Measurements from ENCODE around the gene KCNIP4.

Gene KCNIP4

DNA sequence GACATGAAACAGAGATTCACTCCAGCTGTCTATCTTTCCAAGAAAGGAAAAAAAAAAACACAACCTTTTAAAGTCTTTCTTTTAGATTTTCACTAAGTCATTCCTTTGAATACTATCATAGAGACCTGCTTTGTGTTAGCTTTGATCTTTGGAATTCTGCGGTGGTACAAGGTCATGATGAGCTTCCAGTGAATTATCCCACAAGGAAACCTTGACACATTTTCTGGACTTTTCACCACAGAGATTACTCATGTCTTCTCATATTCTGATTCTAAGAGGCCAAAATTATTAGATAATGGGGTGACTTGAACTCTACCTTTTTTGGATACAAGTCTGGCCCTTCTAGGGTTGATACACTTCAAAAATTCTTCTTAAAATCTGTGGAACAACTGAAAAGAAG, 1046.7 kb downstream of the KCNIP4 start:
- no peaks in the 10 kb centered on the region for H3K27me3 ChIP-seq (ENCODE audit: insufficient read depth, poor library complexity, severe bottlenecking)
- TF ChIP-seq, protein P1, sequence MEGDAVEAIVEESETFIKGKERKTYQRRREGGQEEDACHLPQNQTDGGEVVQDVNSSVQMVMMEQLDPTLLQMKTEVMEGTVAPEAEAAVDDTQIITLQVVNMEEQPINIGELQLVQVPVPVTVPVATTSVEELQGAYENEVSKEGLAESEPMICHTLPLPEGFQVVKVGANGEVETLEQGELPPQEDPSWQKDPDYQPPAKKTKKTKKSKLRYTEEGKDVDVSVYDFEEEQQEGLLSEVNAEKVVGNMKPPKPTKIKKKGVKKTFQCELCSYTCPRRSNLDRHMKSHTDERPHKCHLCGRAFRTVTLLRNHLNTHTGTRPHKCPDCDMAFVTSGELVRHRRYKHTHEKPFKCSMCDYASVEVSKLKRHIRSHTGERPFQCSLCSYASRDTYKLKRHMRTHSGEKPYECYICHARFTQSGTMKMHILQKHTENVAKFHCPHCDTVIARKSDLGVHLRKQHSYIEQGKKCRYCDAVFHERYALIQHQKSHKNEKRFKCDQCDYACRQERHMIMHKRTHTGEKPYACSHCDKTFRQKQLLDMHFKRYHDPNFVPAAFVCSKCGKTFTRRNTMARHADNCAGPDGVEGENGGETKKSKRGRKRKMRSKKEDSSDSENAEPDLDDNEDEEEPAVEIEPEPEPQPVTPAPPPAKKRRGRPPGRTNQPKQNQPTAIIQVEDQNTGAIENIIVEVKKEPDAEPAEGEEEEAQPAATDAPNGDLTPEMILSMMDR (IDR thresholded peaks at IDR 0.05; ENCODE audit: insufficient read depth, low read length): no peak
- no peak for TF ChIP-seq SPI1 (IDR thresholded peaks at IDR 0.05; ENCODE audit: borderline replicate concordance, low read depth)
- TF ChIP-seq, protein P2, sequence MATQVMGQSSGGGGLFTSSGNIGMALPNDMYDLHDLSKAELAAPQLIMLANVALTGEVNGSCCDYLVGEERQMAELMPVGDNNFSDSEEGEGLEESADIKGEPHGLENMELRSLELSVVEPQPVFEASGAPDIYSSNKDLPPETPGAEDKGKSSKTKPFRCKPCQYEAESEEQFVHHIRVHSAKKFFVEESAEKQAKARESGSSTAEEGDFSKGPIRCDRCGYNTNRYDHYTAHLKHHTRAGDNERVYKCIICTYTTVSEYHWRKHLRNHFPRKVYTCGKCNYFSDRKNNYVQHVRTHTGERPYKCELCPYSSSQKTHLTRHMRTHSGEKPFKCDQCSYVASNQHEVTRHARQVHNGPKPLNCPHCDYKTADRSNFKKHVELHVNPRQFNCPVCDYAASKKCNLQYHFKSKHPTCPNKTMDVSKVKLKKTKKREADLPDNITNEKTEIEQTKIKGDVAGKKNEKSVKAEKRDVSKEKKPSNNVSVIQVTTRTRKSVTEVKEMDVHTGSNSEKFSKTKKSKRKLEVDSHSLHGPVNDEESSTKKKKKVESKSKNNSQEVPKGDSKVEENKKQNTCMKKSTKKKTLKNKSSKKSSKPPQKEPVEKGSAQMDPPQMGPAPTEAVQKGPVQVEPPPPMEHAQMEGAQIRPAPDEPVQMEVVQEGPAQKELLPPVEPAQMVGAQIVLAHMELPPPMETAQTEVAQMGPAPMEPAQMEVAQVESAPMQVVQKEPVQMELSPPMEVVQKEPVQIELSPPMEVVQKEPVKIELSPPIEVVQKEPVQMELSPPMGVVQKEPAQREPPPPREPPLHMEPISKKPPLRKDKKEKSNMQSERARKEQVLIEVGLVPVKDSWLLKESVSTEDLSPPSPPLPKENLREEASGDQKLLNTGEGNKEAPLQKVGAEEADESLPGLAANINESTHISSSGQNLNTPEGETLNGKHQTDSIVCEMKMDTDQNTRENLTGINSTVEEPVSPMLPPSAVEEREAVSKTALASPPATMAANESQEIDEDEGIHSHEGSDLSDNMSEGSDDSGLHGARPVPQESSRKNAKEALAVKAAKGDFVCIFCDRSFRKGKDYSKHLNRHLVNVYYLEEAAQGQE (IDR thresholded peaks at IDR 0.05; ENCODE audit: insufficient replicate concordance, low read depth): no peak
- TF ChIP-seq GABPA (IDR thresholded peaks at IDR 0.05; ENCODE audit: low read depth): no peak
- no peak for TF ChIP-seq POLR2AphosphoS5 (IDR thresholded peaks at IDR 0.05; ENCODE audit: low read depth)
- H3K4me3 ChIP-seq (replicated peaks; ENCODE audit: insufficient read depth, low read length): no peak overlapping the region
- DNase-seq (ENCODE audit: low read depth in 1 of 2, low spot score in 1 of 2): no peak
- no peak overlapping the region for H3K27ac ChIP-seq (replicated peaks)

- H3K27ac ChIP-seq (replicated peaks): no peak overlapping the region
- H3K4me3 ChIP-seq (replicated peaks; ENCODE audit: insufficient read depth, low read length): no peak overlapping the region
- DNase-seq (ENCODE audit: low read depth in 1 of 2, low spot score in 1 of 2): no peak
- H3K27me3 ChIP-seq (ENCODE audit: insufficient read depth, poor library complexity, severe bottlenecking): no peaks in the 10 kb centered on the region
- TF ChIP-seq SPI1 (IDR thresholded peaks at IDR 0.05; ENCODE audit: borderline replicate concordance, low read depth) (no peak), GABPA (IDR thresholded peaks at IDR 0.05; ENCODE audit: low read depth) (no peak), POLR2AphosphoS5 (IDR thresholded peaks at IDR 0.05; ENCODE audit: low read depth) (no peak)
- TF ChIP-seq, protein P1 (IDR thresholded peaks at IDR 0.05; ENCODE audit: insufficient read depth, low read length): no peak
- TF ChIP-seq, protein P2 (IDR thresholded peaks at IDR 0.05; ENCODE audit: insufficient replicate concordance, low read depth): no peak
Measured at GRCh38 chr4:20899591-20899990, 1049.0 kb downstream of the KCNIP4 start.

GRCh38 chr4:20895988-20896387, 1052.6 kb downstream of the KCNIP4 start:
- no peak for DNase-seq (ENCODE audit: low read depth in 1 of 2, low spot score in 1 of 2)
- no peak overlapping the region for H3K4me3 ChIP-seq (replicated peaks; ENCODE audit: insufficient read depth, low read length)
- TF ChIP-seq POLR2AphosphoS5 (IDR thresholded peaks at IDR 0.05; ENCODE audit: low read depth) (no peak), SPI1 (IDR thresholded peaks at IDR 0.05; ENCODE audit: borderline replicate concordance, low read depth) (no peak), GABPA (IDR thresholded peaks at IDR 0.05; ENCODE audit: low read depth) (no peak)
- TF ChIP-seq, protein P1 (IDR thresholded peaks at IDR 0.05; ENCODE audit: insufficient read depth, low read length): no peak
- TF ChIP-seq, protein P2 (IDR thresholded peaks at IDR 0.05; ENCODE audit: insufficient replicate concordance, low read depth): no peak
- H3K27me3 ChIP-seq (ENCODE audit: insufficient read depth, poor library complexity, severe bottlenecking): no peaks in the 10 kb centered on the region
- no peak overlapping the region for H3K27ac ChIP-seq (replicated peaks)

Measured in HL-60 (cell line).